Medulla oblongata (tissue), 1 donor: ENCODE measurements around the gene NEDD4L.

Experiments used
- DNase-seq: peaks from one replicate; pipeline ENCODE4 v3.0.0-alpha.2; 2015; ENCODE audit errors: extremely low spot score

NEDD4L gene

DNA sequence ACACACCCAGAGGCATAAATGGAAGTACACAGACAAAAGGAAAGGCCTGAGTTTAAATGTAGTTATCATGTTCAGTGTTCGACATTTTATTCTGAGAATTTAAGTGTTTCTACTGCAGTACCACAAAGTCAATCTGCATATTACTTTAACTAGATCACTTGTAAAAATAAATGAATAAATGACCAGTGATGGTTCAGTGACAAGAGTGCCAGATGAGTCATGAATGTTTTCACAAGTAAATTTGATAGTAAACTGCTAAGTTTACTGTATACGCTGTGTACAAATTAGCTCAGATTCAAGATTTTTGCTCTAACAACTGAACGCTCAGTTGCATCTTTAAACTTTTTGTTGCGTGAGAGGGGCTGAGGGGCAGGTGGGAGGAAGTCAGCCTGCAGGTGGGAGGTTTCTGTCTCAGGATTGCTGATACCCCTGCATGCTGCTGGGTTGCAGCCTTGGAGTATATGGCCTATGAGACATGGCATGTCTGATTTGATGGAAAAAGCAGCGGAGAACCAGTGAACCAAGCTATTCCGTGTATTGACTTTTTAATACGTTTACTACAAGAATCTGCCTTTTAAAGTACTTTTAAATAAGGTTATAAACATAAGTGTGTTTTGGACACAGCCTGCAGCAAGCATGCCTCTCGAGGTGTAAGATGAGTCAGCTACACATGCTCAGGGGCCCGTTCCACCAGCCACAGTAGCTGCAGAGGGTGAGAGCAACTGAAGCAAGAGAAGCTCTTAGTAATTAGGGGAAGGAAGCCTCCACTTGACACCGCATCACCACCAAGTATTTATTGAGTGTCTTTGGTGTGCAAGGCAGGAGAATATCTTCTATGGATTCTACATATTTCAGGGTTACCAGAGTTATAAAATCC is 245.1 kb downstream of the NEDD4L start:
- no peak for DNase-seq

DNA sequence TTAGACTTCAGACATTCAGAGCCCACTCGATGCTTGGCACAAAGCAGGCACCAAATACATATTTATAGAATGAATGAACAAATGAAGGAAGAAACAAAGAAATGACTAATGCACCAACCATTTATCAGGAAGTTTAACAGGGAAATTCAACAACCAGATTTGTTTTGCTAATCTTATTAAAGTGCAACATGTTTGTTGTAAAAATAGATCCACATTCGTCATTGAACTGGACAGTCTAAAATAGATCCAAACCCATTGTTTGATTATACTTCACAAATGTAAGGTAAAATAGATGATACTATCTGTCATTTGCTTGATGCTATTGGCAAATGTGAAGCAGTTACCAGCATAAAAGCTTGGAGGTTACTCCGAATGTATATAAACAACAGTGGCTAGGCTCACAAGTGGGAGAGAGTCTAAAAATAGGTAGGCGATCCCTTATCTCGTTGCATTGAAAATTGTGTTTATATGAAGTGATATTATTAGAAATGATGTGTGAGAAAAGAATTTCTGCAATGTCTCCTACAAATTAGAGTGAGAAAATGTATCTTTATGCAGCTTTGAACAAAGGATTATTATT is 246.2 kb downstream of the NEDD4L start:
- no peak for DNase-seq

DNA sequence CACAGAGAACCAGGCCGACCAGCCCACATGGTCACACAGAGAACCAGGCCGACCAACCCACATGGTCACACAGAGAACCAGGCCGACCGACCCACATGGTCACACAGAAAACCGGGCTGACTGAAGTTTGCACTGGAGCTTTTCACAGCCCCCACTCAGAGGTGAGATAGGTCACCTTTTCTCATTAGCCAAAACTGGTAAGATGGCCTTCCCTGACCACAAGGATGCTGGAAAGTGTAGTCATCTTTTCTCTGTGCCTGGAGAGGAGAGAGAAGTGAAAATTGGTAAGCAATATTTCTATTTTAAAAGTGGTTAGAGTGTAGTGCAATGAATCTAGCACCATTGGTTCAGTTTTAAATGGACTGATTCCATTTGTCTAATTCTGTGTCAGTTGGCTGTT is 247.1 kb downstream of the NEDD4L start:
- no peak for DNase-seq

DNA sequence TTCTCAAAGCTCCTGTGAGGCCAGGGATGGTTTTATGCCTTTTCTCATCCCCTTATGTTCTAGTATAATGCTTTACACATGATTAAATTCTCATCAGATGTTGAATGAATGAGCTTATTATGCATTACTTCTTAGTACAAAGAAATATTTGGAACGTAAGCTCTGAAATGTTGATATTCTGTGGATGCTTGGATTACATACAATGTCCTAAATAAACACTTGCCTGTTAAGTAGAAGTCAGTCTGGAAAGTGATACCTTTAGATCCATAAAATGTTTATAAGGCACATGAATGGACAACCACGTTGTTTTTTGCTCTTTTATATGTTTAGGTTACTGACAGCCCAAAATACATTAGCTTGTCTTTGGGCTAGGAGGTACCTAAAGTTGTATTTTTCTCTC is 248.6 kb downstream of the NEDD4L start:
- DNase-seq: no peak

DNA sequence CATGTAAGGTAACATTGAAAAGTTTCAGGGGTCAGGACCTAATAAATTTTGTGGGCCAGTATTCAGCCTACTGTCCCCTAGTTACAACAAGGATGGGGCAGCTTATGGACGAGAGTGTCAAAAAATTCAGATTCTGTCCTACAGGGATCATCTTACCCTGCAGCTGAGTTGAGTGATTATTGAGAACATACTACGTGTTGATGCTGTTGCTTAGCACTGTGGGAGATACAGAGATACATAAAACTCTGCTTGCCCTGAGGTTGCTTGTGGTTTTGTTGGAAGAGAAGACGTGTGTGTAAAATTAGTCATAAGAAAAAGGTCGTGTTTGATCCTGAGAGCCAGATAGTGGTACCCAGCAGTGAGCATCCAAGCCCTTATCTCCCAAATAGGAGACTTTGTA is 253.2 kb downstream of the NEDD4L start:
- no peak for DNase-seq

DNA sequence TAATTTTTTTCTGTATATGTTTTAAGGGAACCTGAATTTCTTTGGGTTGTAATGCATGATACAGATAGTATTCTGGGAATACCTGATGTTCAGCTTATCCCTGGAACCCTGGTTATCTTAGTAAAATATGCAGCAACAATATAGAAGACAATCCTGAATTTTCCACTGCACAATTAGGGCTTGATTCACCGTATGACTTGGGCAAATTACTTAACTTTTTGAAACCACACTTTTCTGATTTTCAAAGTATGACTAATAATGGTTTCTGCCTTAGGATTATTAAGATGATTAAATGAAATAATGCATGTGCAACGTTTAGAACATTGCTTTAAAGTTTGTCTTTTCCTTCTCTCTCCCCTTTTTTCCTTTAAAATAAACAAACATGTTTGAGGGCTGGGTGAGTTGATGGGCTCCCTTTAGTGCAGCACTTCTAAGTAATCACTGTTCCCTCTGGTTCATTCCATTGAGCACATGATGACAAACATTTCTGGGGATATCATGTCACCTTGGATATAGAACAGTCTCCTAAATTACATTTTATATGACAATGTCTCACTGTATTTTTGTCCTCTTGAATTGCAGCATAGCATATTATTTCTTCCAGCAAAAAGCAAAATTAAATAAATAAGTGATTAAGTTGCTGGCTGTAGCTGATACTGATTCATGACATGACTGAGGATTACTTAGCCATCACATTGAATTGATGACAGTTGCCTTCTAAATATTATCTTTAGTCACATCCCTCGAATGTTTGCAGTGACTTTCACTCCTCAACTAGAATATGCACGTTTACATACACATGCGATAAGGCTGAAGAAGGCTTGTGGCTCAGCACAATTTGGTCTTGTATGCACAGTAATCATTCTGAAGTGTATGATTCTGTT is 254.5 kb downstream of the NEDD4L start:
- no peak for DNase-seq

DNA sequence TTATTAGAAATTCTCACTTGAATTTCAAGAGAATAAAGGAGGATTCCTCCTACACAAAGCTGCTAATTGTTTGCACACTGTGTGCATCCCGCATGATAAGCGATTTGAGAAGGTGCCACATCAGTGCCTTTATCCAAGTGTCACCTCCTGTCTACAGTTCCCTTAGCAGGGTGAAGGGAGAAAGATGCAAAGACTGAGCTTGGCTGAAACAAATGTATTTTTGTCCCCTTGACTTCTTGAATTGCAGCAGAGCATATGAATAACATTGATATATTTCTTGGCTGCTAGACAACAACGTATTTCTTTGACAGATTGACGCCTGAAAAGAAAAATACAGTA is 255.1 kb downstream of the NEDD4L start:
- DNase-seq: no peak

DNA sequence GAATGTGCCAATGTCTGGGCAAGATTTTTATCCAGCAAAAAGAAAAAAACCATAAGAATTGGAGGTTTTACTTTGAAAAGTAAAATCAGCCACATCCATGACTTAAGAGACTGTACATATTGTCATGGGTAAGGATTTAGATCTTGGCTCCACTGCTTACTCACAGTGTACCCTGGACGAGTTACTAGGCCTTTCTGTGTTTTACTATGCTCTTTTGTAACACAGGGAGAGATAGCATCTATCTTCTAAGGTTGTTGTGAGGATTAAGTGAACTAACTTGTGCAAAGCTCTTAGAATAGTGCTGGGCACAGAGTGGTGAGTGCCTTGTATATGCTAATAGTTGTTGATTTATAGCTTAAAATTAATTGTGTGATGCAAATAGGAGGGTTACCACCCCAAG is 255.9 kb downstream of the NEDD4L start:
- no peak for DNase-seq

DNA sequence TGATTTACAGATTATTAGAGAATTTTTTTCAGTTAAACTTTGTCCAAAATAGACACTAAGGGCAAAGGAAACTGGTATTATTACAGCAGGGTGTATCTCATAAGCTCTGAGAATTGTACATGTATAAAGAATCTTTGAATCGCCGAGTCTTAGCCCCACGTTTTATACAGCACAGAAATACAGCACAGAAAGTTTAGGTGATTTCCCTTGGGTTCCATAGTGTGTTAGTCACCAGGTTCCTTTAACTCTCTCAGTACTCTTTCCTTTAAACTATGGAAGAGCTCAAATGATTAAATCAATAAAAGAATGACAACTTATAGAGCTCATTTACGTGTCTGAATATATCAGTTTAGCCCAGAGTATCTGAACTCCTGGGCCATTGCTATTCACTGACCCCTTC is 256.8 kb downstream of the NEDD4L start:
- DNase-seq: no peak

DNA sequence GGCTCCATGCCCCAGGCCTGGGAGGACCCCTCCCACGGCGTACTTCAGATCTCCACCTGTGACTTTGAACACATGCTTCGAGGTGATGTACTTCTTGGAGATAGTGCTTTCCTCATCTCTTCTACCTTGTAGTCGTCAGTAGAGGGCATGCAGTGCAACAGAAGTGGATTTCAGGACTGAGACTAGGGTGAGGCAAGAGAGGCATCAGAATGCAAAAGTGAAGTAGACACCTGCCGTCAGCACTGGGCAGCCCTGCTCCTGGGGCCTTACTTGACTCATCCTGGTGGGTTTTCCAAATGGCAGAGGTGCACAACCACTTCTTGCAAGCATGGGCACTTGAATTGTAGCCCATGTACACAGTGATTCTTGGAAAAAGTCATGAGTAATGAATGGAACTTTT is 258.8 kb downstream of the NEDD4L start:
- DNase-seq: no peak

DNA sequence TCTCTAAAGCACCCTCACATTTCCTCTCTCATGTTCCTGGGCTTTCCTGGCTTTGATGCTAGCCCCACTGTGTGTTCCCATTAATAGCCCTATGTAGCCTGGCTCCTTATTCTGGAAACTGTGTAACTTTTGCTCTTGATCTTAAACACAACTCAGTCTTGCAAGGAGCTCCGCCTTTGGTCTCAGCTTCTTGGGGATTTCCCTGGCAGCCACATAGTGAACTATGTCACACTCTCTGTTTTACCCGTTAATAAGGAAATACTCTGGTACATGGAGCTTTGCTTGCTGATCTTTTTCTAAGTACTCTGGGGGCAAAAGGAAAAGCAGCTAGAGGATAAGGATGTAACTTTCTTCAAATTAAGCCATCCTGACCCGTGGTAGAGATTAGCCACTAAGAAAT is 259.3 kb downstream of the NEDD4L start:
- DNase-seq: no peak

DNA sequence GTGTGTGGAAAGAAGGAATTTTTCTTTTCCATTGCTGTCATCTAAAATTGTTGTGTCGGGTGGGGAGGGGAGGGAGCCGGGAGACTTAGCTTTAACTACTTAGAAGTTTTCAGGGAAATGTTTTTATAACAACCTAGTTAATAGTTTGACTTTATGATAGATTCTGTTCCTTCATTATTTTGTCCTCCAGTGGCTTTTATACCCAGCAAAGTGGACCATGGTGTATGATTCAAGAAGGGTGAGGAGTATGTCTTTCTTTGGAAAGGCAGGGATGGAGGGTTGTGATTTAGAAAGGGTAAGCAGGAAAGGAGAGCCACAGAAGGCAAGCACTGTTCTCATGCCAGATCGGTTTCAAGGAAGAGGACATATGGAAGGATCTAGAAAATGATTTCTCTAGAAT is 261.8 kb downstream of the NEDD4L start:
- DNase-seq: no peak

DNA sequence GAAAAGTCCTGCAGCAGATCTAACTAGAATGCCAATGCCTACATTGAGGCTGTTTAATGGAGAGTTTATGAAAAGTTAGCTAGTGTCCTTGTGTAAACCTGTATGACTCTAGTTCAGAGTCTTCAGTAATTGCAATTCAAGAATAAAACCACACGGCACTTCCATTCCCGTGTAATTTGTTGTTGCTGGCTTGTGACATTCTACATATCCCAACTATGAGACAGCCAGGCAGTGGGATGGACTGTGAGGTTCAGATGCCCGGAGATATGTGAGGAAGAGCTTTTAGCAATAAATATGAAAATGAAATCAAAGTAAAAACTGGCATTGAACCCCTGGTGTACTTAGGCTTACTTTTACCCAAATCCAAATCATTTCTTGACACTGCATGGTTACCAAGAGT is 263.4 kb downstream of the NEDD4L start:
- no peak for DNase-seq

DNA sequence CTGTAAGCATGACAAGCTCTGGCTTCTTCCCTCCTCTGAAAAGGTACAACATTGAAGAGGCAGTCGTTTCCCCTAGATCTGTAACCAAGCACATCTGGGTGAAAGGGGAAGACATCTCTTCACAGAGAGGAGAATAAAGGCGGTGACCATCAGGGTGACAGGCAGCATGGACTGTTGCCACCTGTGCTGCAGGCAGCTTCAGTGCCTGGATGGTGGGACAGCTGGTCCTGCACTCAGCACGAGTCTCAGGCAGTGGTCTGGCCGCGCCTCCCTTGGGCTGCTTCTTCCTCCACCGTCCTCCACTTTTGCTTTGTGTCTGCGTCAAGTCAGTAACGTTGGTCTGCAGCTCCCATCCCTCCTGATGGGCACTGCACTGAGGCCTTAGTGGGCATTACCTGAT is 264.4 kb downstream of the NEDD4L start:
- DNase-seq: no peak

DNA sequence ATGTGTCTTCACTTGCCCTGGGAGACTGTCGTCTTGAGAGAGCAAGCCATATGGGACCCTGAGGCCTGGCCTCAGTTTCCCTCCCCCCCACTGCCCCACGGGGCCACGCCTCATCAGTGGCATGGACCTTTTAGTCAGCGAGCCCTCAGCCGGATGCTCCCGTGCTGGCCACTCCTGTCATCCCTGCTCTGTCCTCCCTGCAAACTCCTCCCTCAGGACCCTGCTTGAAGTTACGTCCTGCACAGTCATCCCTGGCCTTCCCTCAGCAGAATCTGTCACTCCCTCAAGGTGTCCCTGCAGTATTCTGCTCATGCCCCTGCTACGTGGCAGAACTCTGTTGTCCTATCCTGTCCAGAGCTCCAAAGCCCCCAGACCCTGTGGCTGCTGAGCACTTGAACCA is 265.1 kb downstream of the NEDD4L start:
- DNase-seq: no peak

DNA sequence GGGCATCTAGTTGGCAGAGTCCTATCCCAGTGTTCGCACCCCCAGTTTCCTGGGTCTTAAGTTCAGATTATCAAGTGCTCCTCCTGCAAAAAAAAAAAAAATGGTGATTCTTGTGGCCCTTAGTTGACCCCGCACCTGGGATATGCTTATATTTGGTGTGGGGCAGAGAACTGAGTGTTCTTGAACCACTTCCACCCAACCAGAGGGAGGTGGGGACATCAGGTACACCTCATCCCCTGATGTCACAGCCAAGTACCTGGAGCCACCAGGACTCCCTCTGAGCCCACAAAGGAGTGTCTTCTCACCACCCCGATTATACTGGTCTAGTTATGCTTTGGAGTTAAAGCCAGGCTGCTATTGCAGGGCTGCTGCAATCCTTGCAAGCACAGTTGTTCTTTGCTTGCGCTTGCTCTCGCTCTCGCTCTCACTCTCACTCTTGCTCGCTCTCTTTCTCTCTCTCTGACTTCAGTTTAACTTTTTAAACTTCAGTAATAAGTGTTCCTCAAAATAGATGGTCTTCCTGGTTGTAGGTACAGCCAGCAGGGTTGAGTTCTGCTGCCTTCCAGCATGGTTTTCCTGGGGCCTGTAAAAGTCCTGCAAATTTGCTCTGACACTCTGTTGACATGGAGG is 265.7 kb downstream of the NEDD4L start:
- no peak for DNase-seq

DNA sequence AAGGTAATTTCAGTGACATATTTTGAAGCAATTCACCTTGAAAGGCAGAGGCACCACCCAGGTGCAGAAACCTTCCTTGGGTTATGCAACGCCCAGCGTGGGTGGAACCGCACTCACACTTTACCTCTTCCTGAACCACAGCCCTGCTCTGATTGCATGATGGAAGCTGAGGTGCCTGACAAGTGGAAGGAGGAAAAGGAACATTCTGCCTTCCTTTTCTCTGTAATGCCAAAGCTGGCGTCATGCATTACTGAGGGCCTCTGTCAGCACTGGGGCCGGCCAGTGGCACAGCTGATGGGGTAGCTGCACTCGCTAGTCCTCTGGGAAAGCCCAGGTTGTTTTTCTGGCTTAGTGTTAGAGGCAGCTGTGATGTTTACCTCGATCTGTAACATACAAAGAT is 266.5 kb downstream of the NEDD4L start:
- no peak for DNase-seq

DNA sequence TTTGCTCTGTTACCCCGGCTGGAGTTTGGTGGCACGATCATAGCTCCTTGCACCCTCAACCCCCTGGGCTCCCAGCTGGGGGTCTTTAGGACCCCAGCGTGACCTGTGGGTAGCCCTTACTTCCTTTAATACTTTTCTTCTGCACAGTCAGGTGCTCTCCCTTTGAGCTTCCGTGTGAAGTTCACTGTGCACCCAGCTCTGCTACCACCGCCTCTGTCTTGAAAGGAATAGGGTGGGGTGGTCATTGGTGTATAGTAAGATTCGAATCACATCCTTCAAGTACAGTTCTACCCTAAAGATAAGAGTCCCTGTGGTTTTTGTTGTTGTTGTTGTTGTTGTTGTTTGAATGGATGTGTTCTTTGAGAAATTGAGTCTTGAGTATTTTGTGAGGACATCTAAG is 267.4 kb downstream of the NEDD4L start:
- DNase-seq: no peak

DNA sequence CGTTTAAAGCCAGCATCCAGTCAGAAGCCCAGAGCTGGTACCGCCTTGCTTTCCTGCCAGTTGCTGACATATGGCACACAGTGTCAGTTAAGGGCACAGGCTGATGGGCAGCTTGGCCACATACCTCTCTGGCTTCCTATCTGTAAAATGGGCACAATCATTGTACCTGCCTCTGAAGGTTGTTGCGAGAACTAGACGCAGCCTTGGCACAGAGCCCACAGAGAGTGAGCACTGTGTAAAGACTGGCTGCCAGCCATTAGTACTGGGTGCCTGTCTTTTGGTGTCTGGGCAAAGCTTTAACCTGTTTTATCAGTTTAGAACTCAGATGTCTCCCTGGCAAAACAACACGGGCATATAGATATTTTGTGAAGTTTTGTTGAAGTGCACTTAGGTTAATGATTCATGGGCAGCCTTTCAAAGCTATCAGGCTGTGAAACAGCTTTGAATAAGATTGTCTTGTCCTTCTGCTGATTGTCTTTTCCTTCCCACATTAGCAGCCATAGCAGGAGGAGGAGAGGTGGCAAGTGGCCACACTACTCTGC is 269.5 kb downstream of the NEDD4L start:
- no peak for DNase-seq

DNA sequence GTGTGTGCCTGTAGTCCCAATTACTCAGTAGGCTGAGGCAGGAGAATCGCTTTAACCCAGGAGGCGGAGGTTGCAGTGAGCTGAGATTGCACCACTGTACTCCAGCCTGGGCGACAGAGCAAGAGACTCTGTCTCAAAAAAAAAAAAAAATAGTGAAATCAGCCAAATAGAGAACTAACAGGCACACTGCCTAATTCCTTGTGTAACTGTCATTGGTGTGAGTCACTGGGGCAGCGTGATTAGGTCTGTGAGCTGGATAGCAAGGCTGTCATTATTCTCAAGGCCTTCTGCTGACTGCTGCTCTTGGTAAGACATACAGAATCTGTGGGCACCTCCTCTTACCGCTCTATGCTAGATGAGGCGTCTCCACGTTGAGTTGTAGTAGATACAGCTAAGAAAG is 270.3 kb downstream of the NEDD4L start:
- DNase-seq: peak; percentile 73

DNA sequence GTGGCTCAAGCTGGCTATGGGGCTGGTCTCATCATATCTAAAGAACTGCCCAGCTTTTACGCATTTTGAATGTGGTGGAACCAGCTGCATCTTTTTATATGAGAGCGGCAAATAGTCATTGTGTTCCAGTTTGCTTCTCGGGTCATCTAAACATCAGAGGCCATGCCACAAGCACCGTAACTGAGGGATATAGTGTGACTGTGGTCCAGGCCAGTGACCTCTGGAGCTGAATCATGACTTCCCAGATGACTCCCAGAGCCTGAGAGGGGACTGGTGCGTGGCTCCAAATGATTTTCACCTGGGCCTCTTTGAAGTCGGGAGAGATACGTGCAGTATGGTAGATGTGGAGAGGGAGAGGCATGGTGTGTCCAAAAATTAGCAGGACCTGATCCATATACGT is 271.0 kb downstream of the NEDD4L start:
- DNase-seq: no peak

DNA sequence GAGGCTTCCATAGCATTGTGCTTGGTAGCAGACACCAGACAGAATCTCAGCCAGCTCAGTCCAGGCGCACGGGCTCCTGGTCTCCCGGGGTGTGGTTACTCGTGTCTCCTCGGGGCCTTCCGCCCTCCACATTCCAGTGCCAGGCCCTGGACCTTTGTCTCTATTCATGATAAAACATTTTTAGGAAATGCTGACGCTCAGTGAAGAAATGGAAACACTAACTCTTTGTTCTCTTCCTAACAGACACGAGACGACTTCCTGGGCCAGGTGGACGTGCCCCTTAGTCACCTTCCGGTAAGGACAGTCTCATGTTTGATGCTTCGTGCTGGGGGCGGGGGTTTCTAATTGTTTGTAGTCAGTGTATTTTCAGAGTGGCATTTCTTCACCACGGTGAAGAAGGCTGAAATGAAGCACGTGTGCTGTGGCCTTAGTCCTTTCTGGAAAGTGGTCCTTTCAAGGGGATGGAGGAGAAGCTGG is 271.8 kb downstream of the NEDD4L start:
- DNase-seq: no peak
